ENCODE data around the gene CADM2. TPM values are rescaled to one million over a fixed set of nuclear protein-coding genes. Genes with fewer than 3 reads are reported as not detected.

CADM2 gene
- total RNA-seq, 4 donors from 2014 or later = 9.6 to 16.2 (median 11.5) TPM

GRCh38 chr3:85842081-85842480 is 883.3 kb downstream of the CADM2 start:
- Histone ChIP-seq H3K4me1 (no peaks in the 10 kb centered on the region), H3K9me3 (no peaks in the 10 kb centered on the region), H3K27ac (replicated peaks in 1 of 4) (no peak overlapping the region), H3K36me3 (no peaks in the 10 kb centered on the region), H3K27me3 (no peaks in the 10 kb centered on the region), H3K4me3 (no peak overlapping the region)
- intact Hi-C loops (cut with DNase I) = no loop called here
- WGBS = 83% methylated on average over 3 of the region's 3 CpGs
- no peak for DNase-seq (ENCODE audit: extremely low spot score)
- no peak for TF ChIP-seq EP300 (IDR thresholded peaks at IDR 0.05)
- TF ChIP-seq POLR2A (IDR thresholded peaks at IDR 0.05; ENCODE audit: low read depth) = no peak
- no peak for TF ChIP-seq CTCF (IDR thresholded peaks at IDR 0.05)
- TF ChIP-seq POLR2AphosphoS5 (IDR thresholded peaks at IDR 0.05) = no peak

DNA sequence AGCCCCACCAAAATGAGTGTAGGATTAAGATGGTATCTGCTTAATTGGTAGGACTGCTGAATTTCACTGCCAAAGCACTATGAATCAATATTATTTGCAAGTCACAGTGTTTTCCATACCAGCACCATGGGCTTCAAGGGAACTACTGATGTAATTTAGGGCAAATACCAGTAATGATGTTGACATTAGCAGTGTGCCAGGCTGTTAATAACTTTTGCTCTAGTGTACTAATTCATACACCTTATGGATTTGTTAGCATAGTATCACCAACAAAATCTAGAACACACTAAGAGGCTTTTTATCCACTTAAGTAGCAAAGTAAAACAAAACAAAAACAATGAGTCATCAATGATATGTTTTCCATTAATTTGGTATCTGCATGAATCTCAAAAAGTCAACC is 888.2 kb downstream of the CADM2 start:
- H3K36me3 ChIP-seq = no peaks in the 10 kb centered on the region
- TF ChIP-seq POLR2AphosphoS5 (IDR thresholded peaks at IDR 0.05) (no peak), EP300 (IDR thresholded peaks at IDR 0.05) (no peak)
- H3K27ac ChIP-seq (replicated peaks in 1 of 4) = no peak overlapping the region
- H3K4me1 ChIP-seq = no peaks in the 10 kb centered on the region
- intact Hi-C loops (cut with DNase I) = no loop called here
- no peak overlapping the region for H3K4me3 ChIP-seq
- H3K27me3 ChIP-seq = no peaks in the 10 kb centered on the region
- H3K9me3 ChIP-seq = no peaks in the 10 kb centered on the region
- no peak for DNase-seq (ENCODE audit: extremely low spot score)

DNA sequence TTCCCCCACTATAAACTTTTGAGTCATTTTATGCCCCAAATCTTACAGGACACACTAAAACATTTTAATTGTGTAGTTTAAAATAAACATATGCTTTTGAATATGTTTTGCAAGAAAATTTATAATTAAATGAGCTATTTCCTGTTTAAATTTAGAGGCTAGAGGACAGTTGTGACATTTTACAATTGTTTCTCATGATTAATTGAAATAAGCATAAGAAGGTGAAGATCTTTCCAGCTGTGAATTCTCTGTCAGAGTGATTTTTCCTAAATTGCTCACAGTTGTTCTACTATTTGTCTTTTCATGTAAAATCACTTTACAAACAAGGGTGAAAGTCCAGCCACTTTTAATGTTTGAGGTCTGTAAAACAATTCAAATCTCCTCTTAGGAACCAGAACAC is 892.3 kb downstream of the CADM2 start:
- intact Hi-C loops (cut with DNase I) = no loop called here
- H3K27ac ChIP-seq (replicated peaks in 1 of 4) = no peak overlapping the region
- H3K36me3 ChIP-seq = no peaks in the 10 kb centered on the region
- no peaks in the 10 kb centered on the region for H3K9me3 ChIP-seq
- no peaks in the 10 kb centered on the region for H3K27me3 ChIP-seq
- H3K4me1 ChIP-seq = no peaks in the 10 kb centered on the region
- no peak for DNase-seq (ENCODE audit: extremely low spot score)
- TF ChIP-seq CTCF (IDR thresholded peaks at IDR 0.05) (no peak), POLR2A (IDR thresholded peaks at IDR 0.05; ENCODE audit: low read depth) (no peak), POLR2AphosphoS5 (IDR thresholded peaks at IDR 0.05) (no peak), EP300 (IDR thresholded peaks at IDR 0.05) (no peak)
- H3K4me3 ChIP-seq = no peak overlapping the region

GRCh38 chr3:85853805-85854204 is 895.0 kb downstream of the CADM2 start:
- Histone ChIP-seq H3K27ac (replicated peaks in 1 of 4) (no peak overlapping the region), H3K36me3 (no peaks in the 10 kb centered on the region), H3K4me1 (no peaks in the 10 kb centered on the region), H3K27me3 (no peaks in the 10 kb centered on the region), H3K4me3 (no peak overlapping the region), H3K9me3 (no peaks in the 10 kb centered on the region)
- DNase-seq (ENCODE audit: extremely low spot score) = no peak
- intact Hi-C loops (cut with DNase I) = no loop called here
- WGBS = 76% methylated on average over 2 of the region's 2 CpGs
- no peak for TF ChIP-seq CTCF (IDR thresholded peaks at IDR 0.05)
- no peak for TF ChIP-seq EP300 (IDR thresholded peaks at IDR 0.05)
- TF ChIP-seq POLR2A (IDR thresholded peaks at IDR 0.05; ENCODE audit: low read depth) = no peak
- TF ChIP-seq POLR2AphosphoS5 (IDR thresholded peaks at IDR 0.05) = no peak

DNA sequence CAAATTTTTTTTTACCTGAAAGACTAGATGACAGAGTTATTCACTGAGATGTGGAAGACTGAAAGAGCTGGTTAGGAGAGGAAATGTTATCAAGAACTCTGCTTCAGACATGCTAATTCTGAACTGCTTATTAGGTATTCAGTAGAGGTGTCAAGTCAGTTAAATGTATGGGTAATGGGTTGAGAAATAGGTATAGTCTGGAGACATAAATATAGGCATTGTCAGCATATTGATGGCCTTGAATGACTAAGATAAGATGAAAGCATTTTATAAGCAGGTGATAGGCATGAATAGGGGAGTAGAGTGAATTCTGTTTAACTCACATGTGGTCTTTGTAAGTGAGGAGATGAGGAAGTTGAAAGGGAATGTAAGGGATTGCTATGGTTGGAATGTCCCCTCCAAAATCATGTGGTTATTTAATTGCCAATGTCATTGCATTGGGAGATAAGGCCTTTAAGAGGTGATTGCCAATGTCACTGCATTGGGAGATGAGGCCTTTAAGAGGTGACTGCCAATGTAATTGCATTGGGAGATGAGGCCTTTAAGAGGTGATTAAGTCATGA is 904.2 kb downstream of the CADM2 start:
- DNase-seq (ENCODE audit: extremely low spot score) = no peak
- Histone ChIP-seq H3K27ac (replicated peaks in 1 of 4) (no peak overlapping the region), H3K9me3 (no peaks in the 10 kb centered on the region), H3K4me3 (no peak overlapping the region), H3K27me3 (no peaks in the 10 kb centered on the region), H3K36me3 (no peaks in the 10 kb centered on the region), H3K4me1 (no peaks in the 10 kb centered on the region)
- TF ChIP-seq EP300 (IDR thresholded peaks at IDR 0.05) (no peak), POLR2A (IDR thresholded peaks at IDR 0.05; ENCODE audit: low read depth) (no peak), POLR2AphosphoS5 (IDR thresholded peaks at IDR 0.05) (no peak), CTCF (IDR thresholded peaks at IDR 0.05) (no peak)
- intact Hi-C loops (cut with DNase I) = no loop called here
